Measurements from ENCODE around the gene CFAP251. TPM values are rescaled to one million over a fixed set of nuclear protein-coding genes. Genes with fewer than 3 reads are reported as not detected.
"Not testable (repeated sequence)": the region's sequence is repeated elsewhere in the genome, so short reads cannot be mapped to it uniquely, and the experiment has no call there.

Gene CFAP251
- polyA plus RNA-seq, 1 donor (not counting 4 experiments of a cell fraction or from before 2014, with no cell fraction given), result 74.2 TPM

DNA sequence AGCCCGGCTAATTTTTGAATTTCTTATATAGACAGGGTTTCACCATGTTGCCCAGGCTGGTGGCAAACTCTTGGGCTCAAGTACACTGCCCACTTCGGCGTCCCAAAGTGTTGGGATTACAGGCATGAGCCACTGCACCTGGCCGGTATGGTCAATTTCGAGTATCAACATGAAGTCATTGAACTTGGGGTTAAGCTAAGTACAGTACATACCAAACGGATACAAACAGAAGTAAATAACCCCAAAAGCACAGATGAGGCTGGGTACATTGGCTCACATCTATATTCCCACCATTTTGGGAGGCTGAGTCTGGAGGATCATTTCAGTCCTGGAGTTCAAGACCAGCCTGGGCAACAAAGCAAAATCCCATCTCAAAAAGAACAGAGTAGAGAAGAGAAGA is 42.8 kb upstream of the CFAP251 start:
- H3K27me3 ChIP-seq (ENCODE audit: control insufficient read depth, extremely low read depth, insufficient read depth, low read length), result no peaks in the 10 kb centered on the region
- TF ChIP-seq, protein P1, sequence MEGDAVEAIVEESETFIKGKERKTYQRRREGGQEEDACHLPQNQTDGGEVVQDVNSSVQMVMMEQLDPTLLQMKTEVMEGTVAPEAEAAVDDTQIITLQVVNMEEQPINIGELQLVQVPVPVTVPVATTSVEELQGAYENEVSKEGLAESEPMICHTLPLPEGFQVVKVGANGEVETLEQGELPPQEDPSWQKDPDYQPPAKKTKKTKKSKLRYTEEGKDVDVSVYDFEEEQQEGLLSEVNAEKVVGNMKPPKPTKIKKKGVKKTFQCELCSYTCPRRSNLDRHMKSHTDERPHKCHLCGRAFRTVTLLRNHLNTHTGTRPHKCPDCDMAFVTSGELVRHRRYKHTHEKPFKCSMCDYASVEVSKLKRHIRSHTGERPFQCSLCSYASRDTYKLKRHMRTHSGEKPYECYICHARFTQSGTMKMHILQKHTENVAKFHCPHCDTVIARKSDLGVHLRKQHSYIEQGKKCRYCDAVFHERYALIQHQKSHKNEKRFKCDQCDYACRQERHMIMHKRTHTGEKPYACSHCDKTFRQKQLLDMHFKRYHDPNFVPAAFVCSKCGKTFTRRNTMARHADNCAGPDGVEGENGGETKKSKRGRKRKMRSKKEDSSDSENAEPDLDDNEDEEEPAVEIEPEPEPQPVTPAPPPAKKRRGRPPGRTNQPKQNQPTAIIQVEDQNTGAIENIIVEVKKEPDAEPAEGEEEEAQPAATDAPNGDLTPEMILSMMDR (optimal IDR thresholded peaks at IDR 0.05 in 1 of 3, IDR thresholded peaks at IDR 0.05 in 1 of 3, conservative IDR thresholded peaks at IDR 0.05 in 1 of 3; ENCODE audit: extremely low read depth in 1 of 3, insufficient read depth in 2 of 3, low read length in 3 of 3), result no peak
- no peak for TF ChIP-seq EZH2 (IDR thresholded peaks at IDR 0.05; ENCODE audit: low read length)
- H3K36me3 ChIP-seq (ENCODE audit: control insufficient read depth in 2 of 2, extremely low read depth in 1 of 2, insufficient read depth in 2 of 2, low read length in 2 of 2), result no peaks in the 10 kb centered on the region
- H3K27ac ChIP-seq (ENCODE audit: control insufficient read depth, insufficient read depth, low read length), result no peak overlapping the region
- DNase-seq (ENCODE audit: low read depth, low spot score) (no peak), FAIRE-seq (no peak)
- no peaks in the 10 kb centered on the region for H3K9me1 ChIP-seq (ENCODE audit: control insufficient read depth, extremely low read depth, insufficient read depth, low read length)
- no peak overlapping the region for H3K4me3 ChIP-seq (ENCODE audit: control insufficient read depth in 2 of 3, extremely low read depth in 1 of 3, insufficient read depth in 2 of 3, low read depth in 1 of 3, low read length in 3 of 3)
- dilution Hi-C loops (cut with MboI; ENCODE audit: extremely low pct_ligation_motif_present, low sequenced_read_pairs), result no loop called here
- H4K20me1 ChIP-seq (ENCODE audit: control insufficient read depth, extremely low read depth, insufficient read depth, low read length), result no peaks in the 10 kb centered on the region
- H3K9ac ChIP-seq (ENCODE audit: control insufficient read depth, extremely low read depth, insufficient read depth, low read length), result no peak overlapping the region
- no peak overlapping the region for H3K4me2 ChIP-seq (ENCODE audit: control insufficient read depth, extremely low read depth, insufficient read depth, low read depth, low read length)
- H3K79me2 ChIP-seq (ENCODE audit: control insufficient read depth, insufficient read depth, low read length), result no peaks in the 10 kb centered on the region
- no peak overlapping the region for H2AFZ ChIP-seq (ENCODE audit: control insufficient read depth, low read length)
- H3K9me3 ChIP-seq (ENCODE audit: control insufficient read depth, low read depth, low read length), result no peaks in the 10 kb centered on the region
- peaks cover 7% of the 10 kb centered on the region for H3K4me1 ChIP-seq (ENCODE audit: control insufficient read depth, extremely low read depth, insufficient read depth, low read length)

DNA sequence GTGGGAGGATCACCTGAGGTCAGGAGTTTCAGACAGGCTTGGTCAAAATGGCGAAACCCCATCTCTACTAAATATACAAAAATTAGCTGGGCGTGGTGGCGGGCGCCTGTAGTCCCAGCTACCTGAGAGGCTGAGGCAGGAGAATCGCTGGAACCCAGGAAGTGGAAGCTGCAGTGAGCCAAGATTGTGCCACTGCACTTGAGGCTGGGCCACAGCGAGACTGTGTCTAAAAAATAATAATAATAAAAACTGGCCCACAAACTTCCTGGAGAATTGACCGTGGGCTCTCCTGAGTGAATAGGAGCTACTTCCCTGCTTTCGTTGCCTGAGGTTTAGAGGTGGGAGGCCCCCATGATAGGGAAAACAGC is 42.3 kb upstream of the CFAP251 start:
- FAIRE-seq; H3K4me2 ChIP-seq (ENCODE audit: control insufficient read depth, extremely low read depth, insufficient read depth, low read depth, low read length); H3K9me3 ChIP-seq (ENCODE audit: control insufficient read depth, low read depth, low read length); H3K4me3 ChIP-seq (ENCODE audit: control insufficient read depth in 2 of 3, extremely low read depth in 1 of 3, insufficient read depth in 2 of 3, low read depth in 1 of 3, low read length in 3 of 3); H3K9ac ChIP-seq (ENCODE audit: control insufficient read depth, extremely low read depth, insufficient read depth, low read length); H3K36me3 ChIP-seq (ENCODE audit: control insufficient read depth in 2 of 2, extremely low read depth in 1 of 2, insufficient read depth in 2 of 2, low read length in 2 of 2); dilution Hi-C loops (cut with MboI; ENCODE audit: extremely low pct_ligation_motif_present, low sequenced_read_pairs); H3K79me2 ChIP-seq (ENCODE audit: control insufficient read depth, insufficient read depth, low read length); H3K27ac ChIP-seq (ENCODE audit: control insufficient read depth, insufficient read depth, low read length); DNase-seq (ENCODE audit: low read depth, low spot score); H3K9me1 ChIP-seq (ENCODE audit: control insufficient read depth, extremely low read depth, insufficient read depth, low read length); H4K20me1 ChIP-seq (ENCODE audit: control insufficient read depth, extremely low read depth, insufficient read depth, low read length); H2AFZ ChIP-seq (ENCODE audit: control insufficient read depth, low read length); H3K27me3 ChIP-seq (ENCODE audit: control insufficient read depth, extremely low read depth, insufficient read depth, low read length); H3K4me1 ChIP-seq (ENCODE audit: control insufficient read depth, extremely low read depth, insufficient read depth, low read length): not testable (repeated sequence)

DNA sequence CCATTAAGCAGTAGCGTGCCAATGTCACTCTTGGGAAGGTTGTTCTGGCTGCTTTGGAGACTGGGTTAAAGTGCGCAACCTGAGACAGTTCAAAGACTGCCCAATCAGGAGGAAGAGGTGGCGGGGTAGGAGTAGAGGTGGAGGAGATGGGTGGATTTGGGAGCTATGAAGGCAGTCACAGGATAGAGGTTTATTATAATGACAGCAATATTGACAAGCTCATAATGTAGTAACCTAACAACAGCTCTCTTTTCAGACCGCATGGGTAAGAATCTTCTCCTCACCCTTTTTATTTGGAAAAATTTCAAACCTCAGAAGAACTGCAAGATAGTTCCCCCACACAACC is 35.1 kb upstream of the CFAP251 start:
- H3K4me2 ChIP-seq (ENCODE audit: control insufficient read depth, extremely low read depth, insufficient read depth, low read depth, low read length), result no peak overlapping the region
- no peak overlapping the region for H3K9ac ChIP-seq (ENCODE audit: control insufficient read depth, extremely low read depth, insufficient read depth, low read length)
- no peaks in the 10 kb centered on the region for H3K27me3 ChIP-seq (ENCODE audit: control insufficient read depth, extremely low read depth, insufficient read depth, low read length)
- H3K9me3 ChIP-seq (ENCODE audit: control insufficient read depth, low read depth, low read length), result no peaks in the 10 kb centered on the region
- FAIRE-seq (no peak), DNase-seq (ENCODE audit: low read depth, low spot score) (no peak)
- no peaks in the 10 kb centered on the region for H3K9me1 ChIP-seq (ENCODE audit: control insufficient read depth, extremely low read depth, insufficient read depth, low read length)
- H3K27ac ChIP-seq (ENCODE audit: control insufficient read depth, insufficient read depth, low read length), result no peak overlapping the region
- H4K20me1 ChIP-seq (ENCODE audit: control insufficient read depth, extremely low read depth, insufficient read depth, low read length), result no peaks in the 10 kb centered on the region
- no peak overlapping the region for H2AFZ ChIP-seq (ENCODE audit: control insufficient read depth, low read length)
- dilution Hi-C loops (cut with MboI; ENCODE audit: extremely low pct_ligation_motif_present, low sequenced_read_pairs), result no loop called here
- no peak overlapping the region for H3K4me3 ChIP-seq (ENCODE audit: control insufficient read depth in 2 of 3, extremely low read depth in 1 of 3, insufficient read depth in 2 of 3, low read depth in 1 of 3, low read length in 3 of 3)
- H3K36me3 ChIP-seq (ENCODE audit: control insufficient read depth in 2 of 2, extremely low read depth in 1 of 2, insufficient read depth in 2 of 2, low read length in 2 of 2), result no peaks in the 10 kb centered on the region
- TF ChIP-seq, protein P1 (optimal IDR thresholded peaks at IDR 0.05 in 1 of 3, IDR thresholded peaks at IDR 0.05 in 1 of 3, conservative IDR thresholded peaks at IDR 0.05 in 1 of 3; ENCODE audit: extremely low read depth in 1 of 3, insufficient read depth in 2 of 3, low read length in 3 of 3), result no peak
- no peak for TF ChIP-seq EZH2 (IDR thresholded peaks at IDR 0.05; ENCODE audit: low read length)
- peaks cover 3% of the 10 kb centered on the region for H3K4me1 ChIP-seq (ENCODE audit: control insufficient read depth, extremely low read depth, insufficient read depth, low read length)
- no peaks in the 10 kb centered on the region for H3K79me2 ChIP-seq (ENCODE audit: control insufficient read depth, insufficient read depth, low read length)

DNA sequence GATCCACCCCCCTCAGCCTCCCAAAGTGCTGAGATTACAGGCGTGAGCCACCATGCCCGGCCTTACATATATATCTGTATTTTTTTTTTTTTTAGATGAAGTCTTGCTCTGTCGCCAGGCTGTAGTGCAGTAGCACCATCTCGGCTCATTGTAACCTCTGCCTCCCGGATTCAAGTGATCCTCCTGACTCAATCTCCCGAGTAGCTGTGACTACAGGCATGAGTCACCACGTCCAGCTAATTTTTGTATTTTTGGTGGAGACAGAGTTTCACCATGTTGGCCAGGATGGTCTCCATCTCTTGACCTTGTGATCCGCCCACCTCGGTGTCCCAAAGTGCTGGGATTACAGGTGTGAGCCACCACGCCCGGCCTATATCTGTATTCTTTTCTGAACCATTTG is 33.3 kb upstream of the CFAP251 start:
- dilution Hi-C loops (cut with MboI; ENCODE audit: extremely low pct_ligation_motif_present, low sequenced_read_pairs); H4K20me1 ChIP-seq (ENCODE audit: control insufficient read depth, extremely low read depth, insufficient read depth, low read length); H3K4me2 ChIP-seq (ENCODE audit: control insufficient read depth, extremely low read depth, insufficient read depth, low read depth, low read length); H3K27me3 ChIP-seq (ENCODE audit: control insufficient read depth, extremely low read depth, insufficient read depth, low read length); H3K9me1 ChIP-seq (ENCODE audit: control insufficient read depth, extremely low read depth, insufficient read depth, low read length); H3K27ac ChIP-seq (ENCODE audit: control insufficient read depth, insufficient read depth, low read length); DNase-seq (ENCODE audit: low read depth, low spot score); FAIRE-seq; H3K36me3 ChIP-seq (ENCODE audit: control insufficient read depth in 2 of 2, extremely low read depth in 1 of 2, insufficient read depth in 2 of 2, low read length in 2 of 2); H3K4me3 ChIP-seq (ENCODE audit: control insufficient read depth in 2 of 3, extremely low read depth in 1 of 3, insufficient read depth in 2 of 3, low read depth in 1 of 3, low read length in 3 of 3); H3K9me3 ChIP-seq (ENCODE audit: control insufficient read depth, low read depth, low read length); H3K9ac ChIP-seq (ENCODE audit: control insufficient read depth, extremely low read depth, insufficient read depth, low read length); H2AFZ ChIP-seq (ENCODE audit: control insufficient read depth, low read length): not testable (repeated sequence)
- H3K4me1 ChIP-seq (ENCODE audit: control insufficient read depth, extremely low read depth, insufficient read depth, low read length), result peaks cover 11% of the 10 kb centered on the region
- H3K79me2 ChIP-seq (ENCODE audit: control insufficient read depth, insufficient read depth, low read length), result peaks cover 15% of the 10 kb centered on the region
